ENCODE measurements around the gene TNS3. TPM values are rescaled to one million over a fixed set of nuclear protein-coding genes. Genes with fewer than 3 reads are reported as not detected.

The TNS3 gene
- total RNA-seq, 1 experiment from 2014 or later: 9.5 TPM

DNA sequence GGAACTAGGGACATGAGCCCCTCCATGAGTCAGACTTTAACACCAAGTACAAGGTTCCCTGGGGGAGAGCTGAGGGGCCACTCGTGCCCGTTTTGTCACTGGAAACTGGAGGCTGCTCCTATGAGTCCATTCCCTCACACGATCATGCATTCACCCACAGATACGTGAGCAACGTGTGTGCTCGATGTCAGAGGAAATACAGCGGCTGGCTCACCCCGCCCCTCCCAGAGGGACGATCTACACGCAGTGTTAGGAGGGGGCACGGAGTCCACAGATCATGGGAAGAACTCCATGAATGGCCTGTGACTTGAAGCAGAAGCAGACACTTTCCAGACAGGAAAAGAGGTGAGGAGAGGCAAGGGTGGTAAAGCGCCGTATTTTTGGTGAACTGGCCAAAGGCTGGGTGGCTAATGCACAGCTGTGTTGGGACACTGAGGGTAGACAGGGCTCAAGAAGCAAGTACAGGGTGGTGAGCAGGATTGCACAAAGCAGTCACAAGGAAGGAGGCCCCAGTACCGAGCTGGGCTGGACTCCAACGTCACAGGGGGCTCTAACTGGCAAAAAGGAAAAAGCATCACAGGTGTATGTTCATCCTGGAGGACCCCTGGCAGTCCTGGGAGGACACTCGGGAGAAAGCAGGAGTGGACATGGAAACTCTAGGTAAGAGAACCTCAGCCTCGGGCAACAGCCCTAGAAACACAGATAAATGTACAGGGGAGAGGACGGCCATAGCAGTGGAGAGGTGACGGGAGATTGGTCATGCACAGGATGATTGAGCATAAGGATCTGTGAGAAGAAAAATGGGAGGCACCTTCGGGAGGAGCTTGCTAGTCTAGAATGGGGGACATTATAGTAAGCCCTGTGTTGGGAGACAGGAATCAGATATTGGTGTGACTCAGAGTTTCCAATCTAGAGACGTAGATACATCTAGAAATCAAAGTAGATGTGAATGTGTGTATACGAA lies 41.2 kb downstream of the TNS3 start:
- Mint-ChIP-seq H3K27ac (no peak overlapping the region), H3K4me1 (peaks cover 43 to 61% of the 10 kb centered on the region in 2 experiments), H3K27me3 (ENCODE audit: low read depth) (peaks cover 79% of the 10 kb centered on the region), H3K4me3 (no peak overlapping the region), H3K9me3 (no peaks in the 10 kb centered on the region), H3K36me3 (ENCODE audit: insufficient read depth in 1 of 3, low read depth in 3 of 3) (peaks cover 0 to 1% (median 0%) of the 10 kb centered on the region in 3 experiments; a peak in 2 of 7 replicates)
- H3K79me1 ChIP-seq (ENCODE audit: insufficient read depth, low read depth, low read length, poor library complexity, severe bottlenecking): no peaks in the 10 kb centered on the region
- H3K27me3 ChIP-seq (ENCODE audit: insufficient read depth, low read length): peaks cover 3% of the 10 kb centered on the region; the same call in 1 of the 2 replicates
- no peak overlapping the region for H3K18ac ChIP-seq (ENCODE audit: insufficient read length, low read depth, low read length)
- H3K4ac ChIP-seq (ENCODE audit: low read depth, low read length): no peak overlapping the region
- no peak overlapping the region for H2BK12ac ChIP-seq (ENCODE audit: insufficient read length, low read depth, low read length)
- no peak overlapping the region for H2AFZ ChIP-seq (ENCODE audit: low read length)
- peaks cover 11% of the 10 kb centered on the region for H3K23me2 ChIP-seq (ENCODE audit: insufficient read length, low read depth, low read length, poor library complexity, severe bottlenecking)
- H2BK120ac ChIP-seq (ENCODE audit: low read depth, low read length, poor library complexity, severe bottlenecking): no peak overlapping the region
- H3K23ac ChIP-seq (ENCODE audit: insufficient read length, low read depth, low read length): no peak overlapping the region
- no peak overlapping the region for H3K27ac ChIP-seq (ENCODE audit: insufficient read length, low read depth, low read length)
- no CpG with 5 or more reads among the region's 22 CpGs for WGBS (ENCODE audit: extremely low coverage, insufficient read length, low lambda C conversion rate)
- H3T11ph ChIP-seq (ENCODE audit: low read length): no peak overlapping the region
- H4K5ac ChIP-seq (ENCODE audit: insufficient read length, low read depth, low read length): no peak overlapping the region
- no peaks in the 10 kb centered on the region for H3K9me3 ChIP-seq (ENCODE audit: control insufficient read depth, low read depth, low read length)
- no peak overlapping the region for H3K9ac ChIP-seq (ENCODE audit: extremely low read depth, insufficient read length, low read length)
- no peak overlapping the region for H3K4me2 ChIP-seq (ENCODE audit: insufficient read depth, insufficient read length, low read length)
- no peak for DNase-seq
- H3K56ac ChIP-seq (ENCODE audit: insufficient read length, low read depth, low read length): no peak overlapping the region
- H2BK5ac ChIP-seq (ENCODE audit: insufficient read length, low read length): no peak overlapping the region
- H2AK5ac ChIP-seq (ENCODE audit: insufficient read length, low read length): no peak overlapping the region
- H2BK20ac ChIP-seq (ENCODE audit: low read depth, low read length, poor library complexity, severe bottlenecking): no peak overlapping the region
- H3K79me2 ChIP-seq (ENCODE audit: insufficient read depth, low read length): no peaks in the 10 kb centered on the region; the same call in 1 of the 2 replicates
- H4K20me1 ChIP-seq (ENCODE audit: control insufficient read depth, insufficient read depth, insufficient read length): peaks cover 3% of the 10 kb centered on the region
- no peak overlapping the region for H3K14ac ChIP-seq (ENCODE audit: insufficient read depth, low read length)
- H3K4me1 ChIP-seq (ENCODE audit: insufficient read depth, low read length): peaks cover 4% of the 10 kb centered on the region; the same call in 1 of the 2 replicates
- H2BK15ac ChIP-seq (ENCODE audit: low read depth, low read length): no peak overlapping the region
- H4K8ac ChIP-seq (replicated peaks; ENCODE audit: insufficient read length, low read depth, low read length): no peak overlapping the region
- no peak for TF ChIP-seq CTCF (conservative IDR thresholded peaks at IDR 0.05)
- H4K91ac ChIP-seq (ENCODE audit: insufficient read length, low read depth, low read length): no peak overlapping the region
